Keratinocyte (primary cell): Measurements from ENCODE around the gene MRPS12.

Source experiments
- CTCF ChIP-seq, 3 experiments: IDR thresholded peaks in 1 of 3; conservative IDR thresholded peaks in 1 of 3; optimal IDR thresholded peaks in 1 of 3; 2 replicates in 2 of 3; 3 replicates in 1 of 3; pipeline versions ENCODE3 to v1.5.1; 2011; ENCODE audit warnings: low read length in 3 of 3, mild to moderate bottlenecking in 3 of 3, moderate library complexity in 2 of 3, control low read depth in 1 of 3, inconsistent platforms in 1 of 3; ENCODE audit not compliant: insufficient read depth in 2 of 3; ENCODE audit errors: extremely low read depth in 1 of 3
- EZH2 ChIP-seq: IDR thresholded peaks from one replicate; pipeline ENCODE4 v1.6.1; 2012; ENCODE audit warnings: inconsistent platforms, mild to moderate bottlenecking, low read length, moderate library complexity

- TF ChIP-seq CTCF (optimal IDR thresholded peaks at IDR 0.05 in 1 of 3, IDR thresholded peaks at IDR 0.05 in 1 of 3, conservative IDR thresholded peaks at IDR 0.05 in 1 of 3; ENCODE audit: extremely low read depth in 1 of 3, insufficient read depth in 2 of 3, low read length in 3 of 3), result no peak
- no peak for TF ChIP-seq EZH2
Measured at GRCh38 chr19:38949580-38950367, 19.0 kb downstream of the MRPS12 start.
